Activated T-cell treated with anti-CD3 and anti-CD28 coated beads for 48 hours (primary cell): Measurements from ENCODE around the gene CHIC2.
"Not testable (repeated sequence)": the region's sequence is repeated elsewhere in the genome, so short reads cannot be mapped to it uniquely, and the experiment has no call there.

ENCODE experiments used
- DNase-seq: peaks from one replicate; pipeline ENCODE4 v3.0.0-alpha.2; 2020; ENCODE audit warnings: low read depth

CHIC2 gene

DNA sequence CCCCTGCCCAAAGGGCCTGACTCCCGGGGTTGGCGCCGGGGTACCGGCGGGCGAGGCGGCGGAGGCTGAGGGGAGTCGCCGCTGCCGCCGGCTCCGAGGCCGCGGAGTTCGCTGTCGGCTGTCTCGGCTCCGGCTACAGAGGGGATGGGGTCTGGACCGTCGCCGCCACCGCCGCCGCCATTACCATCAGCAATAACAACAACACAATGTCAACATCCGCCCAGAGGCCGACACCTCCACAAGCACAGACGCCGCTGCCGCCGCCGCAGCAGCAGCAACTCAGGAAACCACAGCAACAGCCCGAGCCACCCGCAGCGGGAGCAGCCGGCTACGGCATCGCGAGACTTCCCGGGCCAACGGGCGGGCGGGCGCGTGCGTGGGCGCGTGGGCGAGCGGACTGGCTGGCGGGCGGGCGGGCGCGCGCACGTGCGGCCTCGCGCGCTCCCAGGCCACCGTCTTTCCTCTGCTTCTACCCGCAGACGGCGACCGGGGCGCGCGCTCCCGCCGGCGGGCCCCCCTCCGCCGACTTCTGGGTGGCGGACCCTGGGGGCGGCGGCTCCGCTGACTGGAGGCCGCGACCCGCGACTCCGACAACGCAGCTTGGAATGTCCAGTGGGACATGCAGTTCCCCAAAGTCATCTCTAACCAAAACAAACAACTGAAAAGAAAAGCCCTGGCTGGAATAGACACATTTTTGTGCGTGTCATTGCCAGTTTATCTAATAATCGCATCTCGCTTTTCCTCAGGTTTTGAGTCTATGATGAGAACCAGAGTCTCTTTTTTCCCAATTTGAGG, at the start of gene CHIC2:
Gene CHIC2 (minus strand): TSS at position 289 of the 795 bp plus-strand sequence. CDS start 305 bp downstream, outside the sequence.
- peak; percentile 96 for DNase-seq

DNA sequence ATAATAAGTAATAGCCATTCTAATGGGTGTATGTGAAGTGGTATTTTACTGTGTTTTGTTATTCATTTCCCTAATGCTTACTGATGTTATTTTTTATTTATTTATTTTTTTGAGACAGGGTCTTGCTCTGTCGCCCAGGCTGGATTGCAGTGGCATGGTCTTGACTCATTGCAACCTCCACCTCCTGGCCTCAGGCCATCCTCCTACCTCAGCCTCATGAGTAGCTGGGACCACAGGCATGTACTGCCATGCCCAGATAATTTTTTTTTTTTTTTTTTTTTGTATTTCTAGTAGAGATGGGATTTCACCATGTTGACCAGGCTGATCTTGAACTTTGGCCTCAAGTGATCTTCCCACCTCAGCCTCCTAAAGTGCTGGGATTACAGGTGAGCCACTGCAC, 48.8 kb upstream of the CHIC2 start:
- not testable (repeated sequence) for DNase-seq

DNA sequence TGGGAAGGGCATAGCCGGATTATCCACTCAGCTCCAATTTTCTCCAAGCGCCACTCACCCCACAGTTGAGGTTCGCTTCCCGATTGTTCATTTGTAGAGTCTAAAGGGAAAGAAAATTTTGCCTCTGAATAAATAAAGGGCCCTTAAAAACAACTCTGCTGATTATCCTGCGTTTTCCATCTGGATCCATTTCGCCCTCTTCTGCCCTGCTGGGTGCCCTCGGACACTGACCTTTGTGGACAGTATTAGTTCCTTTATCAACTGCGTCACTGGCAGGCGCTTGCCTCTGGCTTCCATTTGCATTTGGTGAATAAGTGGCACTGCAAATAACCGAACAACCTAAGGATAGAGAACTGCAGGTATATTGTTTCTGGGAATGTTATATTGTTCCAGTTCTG, 45.6 kb upstream of the CHIC2 start:
- no peak for DNase-seq

DNA sequence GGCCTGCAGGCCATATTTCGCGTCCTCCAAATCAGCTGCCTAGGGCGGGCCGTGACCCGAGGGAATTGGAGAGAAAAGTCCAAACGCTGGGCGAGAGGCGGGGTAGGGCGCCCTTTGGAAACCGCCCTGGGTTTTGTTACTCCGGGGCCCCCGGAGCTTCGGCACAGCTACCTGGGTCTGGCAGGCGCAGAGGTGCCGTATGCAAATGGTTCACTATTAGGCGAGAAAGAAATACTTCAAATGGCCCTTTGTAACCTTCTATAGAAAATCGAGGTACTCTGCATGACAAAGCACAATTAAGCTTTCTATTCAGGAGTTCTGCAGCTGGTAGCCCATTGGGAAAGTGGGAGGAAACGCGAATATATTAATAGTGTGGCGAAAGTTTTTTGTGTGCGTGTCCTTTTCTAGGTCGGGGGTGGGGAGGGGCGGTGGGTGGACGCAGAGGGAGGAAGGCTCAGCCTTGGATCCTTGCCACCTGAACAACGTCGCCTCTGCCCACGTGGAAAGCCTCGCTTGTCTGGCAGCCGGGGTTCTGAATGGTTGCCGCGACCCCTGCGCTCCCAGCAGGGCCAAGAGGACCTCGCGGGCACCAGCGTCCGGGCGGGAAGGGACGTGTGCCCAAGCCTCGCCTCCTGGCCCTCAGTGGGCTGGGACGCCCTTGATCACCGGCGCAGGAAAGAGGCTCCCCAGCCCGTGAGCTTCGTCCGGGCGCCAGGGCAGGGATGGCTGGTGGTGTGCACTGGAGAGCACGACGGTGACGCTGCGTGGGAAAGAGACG, 45.0 kb upstream of the CHIC2 start:
- no peak for DNase-seq

DNA sequence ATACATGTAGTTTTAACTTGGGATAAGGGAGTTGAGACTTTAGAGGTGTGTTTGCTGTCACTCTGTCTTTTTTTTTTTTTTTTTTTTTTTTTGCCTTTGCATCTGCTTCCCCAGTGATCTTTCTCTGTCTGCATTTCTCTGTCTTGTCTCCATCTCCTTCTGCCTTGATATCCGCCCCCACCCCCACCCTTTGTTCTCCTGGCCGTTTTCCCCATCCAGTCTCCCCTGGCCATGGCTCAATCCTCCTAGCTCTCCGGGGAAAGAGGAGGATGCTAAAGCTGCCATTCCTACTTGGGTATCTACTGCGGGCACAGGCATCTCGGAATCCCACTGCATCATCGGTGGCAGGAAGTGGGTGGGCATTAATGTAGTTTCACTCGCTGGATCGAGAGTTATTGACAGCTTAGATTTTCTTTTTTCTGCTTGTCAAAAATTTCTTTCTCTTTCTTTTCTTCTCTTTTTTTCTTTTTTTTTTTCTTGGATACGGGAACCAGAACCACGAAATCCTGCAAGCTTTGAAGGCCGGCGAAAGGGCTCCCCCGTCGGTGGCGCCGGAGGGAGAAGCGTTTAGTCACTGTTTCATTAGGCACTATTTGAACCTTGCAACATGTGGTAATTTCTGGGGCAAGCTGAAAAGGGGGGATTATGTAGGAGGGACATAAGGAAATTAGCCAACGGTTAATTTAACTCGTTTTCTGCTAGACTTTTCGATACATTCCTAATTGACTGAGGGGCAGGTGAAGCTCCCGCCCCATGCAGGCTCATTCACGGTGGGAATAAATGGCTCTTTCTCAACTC, 43.7 kb upstream of the CHIC2 start:
- DNase-seq: no peak

DNA sequence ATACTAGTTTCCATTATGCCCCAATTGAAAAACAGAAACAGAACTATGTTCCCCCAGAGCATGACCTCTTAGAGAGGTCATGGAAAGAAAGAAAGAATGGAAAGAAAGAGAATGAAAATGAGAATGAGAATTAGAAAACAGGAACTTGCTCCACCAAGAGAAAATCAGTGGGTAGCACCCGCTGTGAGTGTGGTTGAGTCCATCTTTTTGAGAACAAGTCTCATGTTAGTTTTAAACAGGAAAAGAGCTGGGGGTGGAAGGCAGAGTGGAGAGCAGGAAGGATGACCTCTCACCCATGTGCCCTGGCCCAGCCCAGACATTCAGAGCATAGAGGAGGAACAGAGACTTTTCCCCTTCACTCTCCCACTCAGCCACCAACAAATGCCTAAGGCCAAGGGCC, 40.5 kb upstream of the CHIC2 start:
- DNase-seq: no peak

DNA sequence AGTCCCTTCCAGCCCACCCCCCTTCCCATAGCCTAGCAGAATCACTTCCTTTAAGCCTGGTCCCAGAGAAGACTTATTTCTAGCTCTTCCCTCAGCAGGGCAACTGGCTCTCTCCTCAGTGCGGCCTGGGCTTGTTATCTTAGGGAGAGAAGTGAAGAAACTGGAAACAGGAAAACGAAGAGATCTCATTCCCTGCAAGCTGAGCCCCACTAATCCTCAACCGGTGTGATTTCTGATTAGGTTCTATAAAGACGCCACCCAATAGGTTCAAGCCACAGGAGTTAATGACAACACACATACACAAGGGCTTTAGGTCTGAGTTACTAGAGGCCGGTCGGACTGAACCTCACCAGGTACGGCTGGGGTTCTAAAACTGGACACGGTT, 38.8 kb upstream of the CHIC2 start:
- no peak for DNase-seq

DNA sequence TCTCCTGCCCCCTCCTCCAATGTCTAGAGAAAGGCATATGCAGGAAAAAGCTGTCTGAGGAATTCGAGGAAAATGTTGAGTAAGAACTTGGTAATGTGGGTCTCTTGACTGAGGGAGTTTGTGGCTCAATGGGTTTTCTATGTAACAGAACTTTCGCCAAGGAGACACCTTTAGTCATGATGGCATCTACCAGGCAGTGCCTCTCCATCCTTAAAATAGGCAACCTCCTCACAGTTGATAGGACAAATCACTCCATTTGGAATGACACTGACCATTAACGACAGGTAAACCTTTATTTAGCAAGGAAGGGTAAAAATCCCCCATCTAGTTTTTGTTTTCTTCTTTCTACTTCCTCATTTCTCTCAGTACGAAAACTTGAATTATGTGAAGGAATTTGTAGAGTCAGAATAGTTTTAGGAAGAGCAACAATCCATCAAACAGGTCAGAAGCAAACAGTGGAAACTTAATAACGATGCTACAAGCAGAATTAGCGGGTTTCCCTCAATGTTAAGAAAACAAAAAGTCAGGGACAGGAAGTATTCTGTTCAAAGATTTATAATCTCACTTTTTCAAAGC, 38.2 kb upstream of the CHIC2 start:
- no peak for DNase-seq

DNA sequence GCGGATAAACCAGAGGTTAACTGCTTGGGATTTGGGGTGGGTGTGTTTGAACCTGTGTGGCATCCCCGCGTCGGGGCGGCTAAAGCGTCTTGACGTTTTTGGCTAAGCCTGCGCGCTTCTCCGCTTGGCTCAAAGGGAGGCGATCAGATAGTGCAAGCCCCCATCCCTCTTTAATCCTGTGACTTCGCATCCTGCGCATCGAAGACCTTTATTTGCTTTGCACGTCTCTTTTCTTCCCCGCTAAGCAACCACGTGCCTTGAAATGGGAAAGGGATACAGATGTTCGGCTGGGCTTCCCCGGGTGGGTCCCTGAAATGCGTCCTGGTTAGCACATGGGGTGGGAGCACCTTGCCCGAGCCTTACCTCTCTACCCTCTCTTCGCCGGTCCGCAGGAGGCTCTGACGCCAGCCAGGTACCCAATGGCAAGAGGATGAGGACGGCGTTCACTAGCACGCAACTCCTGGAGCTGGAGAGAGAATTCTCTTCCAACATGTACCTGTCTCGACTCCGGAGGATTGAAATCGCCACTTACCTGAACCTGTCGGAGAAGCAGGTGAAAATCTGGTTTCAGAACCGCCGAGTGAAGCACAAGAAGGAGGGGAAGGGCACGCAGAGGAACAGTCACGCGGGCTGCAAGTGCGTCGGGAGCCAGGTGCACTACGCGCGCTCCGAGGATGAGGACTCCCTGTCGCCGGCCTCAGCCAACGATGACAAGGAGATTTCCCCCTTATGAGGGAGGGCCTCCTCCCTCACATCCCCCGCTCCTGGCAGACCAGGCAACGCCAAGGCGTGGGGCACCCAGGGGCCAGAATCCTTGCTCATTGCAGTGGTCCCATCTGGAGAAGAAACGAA, 37.0 kb upstream of the CHIC2 start:
- no peak for DNase-seq

DNA sequence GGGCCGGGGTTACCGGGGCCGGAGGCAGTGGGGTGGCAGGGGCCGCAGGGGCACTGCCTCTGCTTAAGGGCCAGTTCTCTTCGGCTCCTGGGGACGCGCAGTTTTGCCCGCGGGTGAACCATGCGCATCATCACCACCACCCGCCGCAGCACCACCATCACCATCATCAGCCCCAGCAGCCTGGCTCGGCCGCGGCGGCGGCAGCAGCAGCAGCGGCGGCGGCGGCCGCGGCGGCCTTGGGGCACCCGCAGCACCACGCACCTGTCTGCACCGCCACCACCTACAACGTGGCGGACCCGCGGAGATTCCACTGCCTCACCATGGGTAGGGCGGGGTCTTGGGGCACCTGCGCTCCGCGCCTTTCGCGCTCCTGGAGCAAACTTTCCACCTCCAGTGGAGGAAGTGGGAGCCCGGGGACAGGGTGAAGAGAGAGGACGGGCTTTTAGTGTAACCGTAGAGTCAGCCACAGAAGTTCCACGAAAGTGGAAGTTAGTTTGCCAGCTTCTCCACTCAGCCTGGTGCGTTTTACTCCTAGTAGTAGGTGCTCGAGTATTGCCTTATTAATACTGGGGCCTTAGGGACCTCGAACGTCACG, 36.3 kb upstream of the CHIC2 start:
- DNase-seq: no peak

DNA sequence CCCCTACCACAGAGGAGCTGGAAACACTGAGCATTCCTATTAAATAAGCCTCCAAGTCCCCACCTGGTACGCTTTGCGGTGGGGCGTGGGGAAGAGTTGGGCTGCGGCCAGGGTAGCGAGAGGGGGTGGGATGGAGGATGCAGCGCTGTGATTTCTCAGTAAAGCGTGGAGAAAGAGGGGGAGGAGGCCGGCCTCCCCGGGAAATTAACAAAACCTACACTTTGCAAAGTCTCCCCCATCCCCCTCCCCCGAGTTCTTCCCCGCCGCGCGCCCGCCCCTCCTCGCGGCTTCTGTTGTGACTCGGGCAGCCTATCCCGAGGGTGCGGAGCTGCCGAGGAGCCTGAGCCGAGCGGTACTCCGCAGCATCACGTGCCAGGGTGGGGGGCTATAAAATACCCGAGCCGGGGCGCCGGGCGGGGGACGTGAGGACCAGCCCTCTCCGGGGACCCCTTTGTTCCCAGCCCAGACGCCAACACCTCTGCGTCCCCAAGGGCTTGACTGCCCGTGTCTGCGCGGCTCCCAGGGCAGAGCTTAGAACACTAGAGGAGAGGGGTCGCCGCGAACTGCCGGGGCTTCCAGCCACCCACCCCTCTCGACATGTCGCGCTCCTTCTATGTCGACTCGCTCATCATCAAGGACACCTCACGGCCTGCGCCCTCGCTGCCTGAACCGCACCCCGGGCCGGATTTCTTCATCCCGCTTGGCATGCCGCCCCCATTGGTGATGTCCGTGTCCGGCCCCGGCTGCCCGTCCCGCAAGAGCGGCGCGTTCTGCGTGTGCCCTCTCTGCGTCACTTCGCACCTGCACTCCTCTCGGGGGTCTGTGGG, 35.6 kb upstream of the CHIC2 start, which contains the start of gene GSX2:
Gene GSX2 (plus strand): TSS at position 416 of the 827 bp plus-strand sequence. CDS start 182 bp downstream, at position 598.
- no peak for DNase-seq

DNA sequence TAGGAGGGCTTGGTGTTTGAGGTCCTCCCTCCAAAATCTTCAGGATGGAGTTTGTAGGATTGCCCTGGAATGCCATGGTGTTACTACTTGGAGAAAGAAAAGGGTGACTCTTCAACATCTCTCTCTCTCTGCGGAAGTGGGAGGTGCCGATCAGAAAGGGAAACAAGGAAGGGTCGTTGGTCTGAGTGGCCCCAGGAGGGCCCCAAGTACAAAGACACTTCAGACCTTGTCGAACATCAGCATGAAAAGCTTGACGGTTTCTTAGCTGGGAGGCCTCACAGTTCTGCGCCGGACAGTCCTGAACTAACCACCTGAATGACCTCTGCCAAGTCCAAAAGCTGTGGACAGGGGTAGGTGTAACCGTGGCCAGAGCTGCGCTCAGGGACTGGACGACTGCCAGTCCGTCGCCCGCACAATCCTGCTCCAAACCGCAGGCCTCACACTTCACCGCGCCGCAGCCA, 34.9 kb upstream of the CHIC2 start:
- DNase-seq: no peak

DNA sequence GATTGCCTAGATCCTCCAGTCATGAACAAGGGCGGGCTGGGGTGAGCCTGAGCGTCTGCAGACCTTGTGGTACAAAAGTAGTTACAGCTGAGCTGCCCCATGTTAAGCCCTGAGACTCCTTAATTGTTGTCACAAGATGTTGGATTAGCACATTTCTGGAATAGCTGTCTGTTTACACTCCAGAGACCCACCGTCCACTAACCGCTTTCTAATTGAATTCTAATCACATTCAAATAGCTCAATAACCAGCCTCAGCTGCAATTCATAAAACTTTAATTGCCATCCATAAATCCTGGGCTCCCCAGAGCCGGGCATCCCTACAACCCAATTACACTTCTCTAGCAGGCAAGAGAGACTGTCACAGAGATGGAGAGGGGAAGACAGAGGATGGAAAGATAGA, 34.0 kb upstream of the CHIC2 start:
- no peak for DNase-seq

DNA sequence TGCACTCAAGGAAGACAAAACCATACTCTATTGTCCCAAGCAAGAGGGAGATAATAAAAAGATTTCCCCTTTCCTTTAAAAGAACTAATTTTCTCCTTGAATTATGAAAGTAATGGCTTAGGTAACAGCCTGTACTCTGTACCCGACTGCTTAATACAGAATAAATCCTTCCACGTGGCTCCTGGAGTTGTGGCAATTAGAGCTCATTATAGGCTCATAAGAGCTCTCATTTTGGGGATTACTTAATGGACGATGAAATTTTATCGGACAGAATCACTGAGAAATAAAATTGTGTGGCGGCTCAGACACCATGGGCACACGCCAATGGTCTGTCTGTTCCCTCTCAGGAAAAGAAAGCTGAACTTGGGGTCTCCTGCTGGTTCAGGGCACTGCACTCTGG, 32.7 kb upstream of the CHIC2 start:
- DNase-seq: no peak

DNA sequence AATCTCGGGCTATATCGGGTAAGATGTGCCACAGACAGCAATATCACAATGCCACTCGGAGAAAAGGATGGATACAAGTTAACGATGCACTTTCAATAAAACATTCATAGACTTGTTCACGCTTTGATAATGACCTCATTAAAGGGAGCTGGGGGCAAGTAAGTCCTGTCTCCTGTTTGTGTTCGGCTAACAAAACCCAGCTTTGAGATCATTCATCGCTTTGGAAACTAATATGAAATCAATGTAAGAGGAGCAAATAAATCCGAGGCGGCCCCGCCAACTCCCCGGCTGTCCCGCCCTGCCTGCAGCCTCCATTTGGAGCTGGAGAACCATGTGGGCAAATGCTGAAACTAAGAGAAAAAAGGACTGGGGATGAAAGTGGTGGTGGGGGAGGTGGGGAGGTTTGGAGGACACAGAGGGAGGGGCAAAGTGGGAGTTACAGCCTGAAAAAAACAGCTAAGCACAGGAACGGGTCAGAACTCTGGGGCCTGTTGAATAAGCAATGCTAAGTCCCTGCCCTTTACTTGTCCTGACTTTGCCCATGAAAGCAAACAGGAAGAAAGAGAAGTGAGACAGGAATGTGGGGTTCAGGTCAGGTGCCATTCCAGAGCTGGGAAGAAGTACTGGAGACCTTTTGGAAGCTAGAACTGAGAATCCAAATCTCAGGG, 32.0 kb upstream of the CHIC2 start:
- no peak for DNase-seq

DNA sequence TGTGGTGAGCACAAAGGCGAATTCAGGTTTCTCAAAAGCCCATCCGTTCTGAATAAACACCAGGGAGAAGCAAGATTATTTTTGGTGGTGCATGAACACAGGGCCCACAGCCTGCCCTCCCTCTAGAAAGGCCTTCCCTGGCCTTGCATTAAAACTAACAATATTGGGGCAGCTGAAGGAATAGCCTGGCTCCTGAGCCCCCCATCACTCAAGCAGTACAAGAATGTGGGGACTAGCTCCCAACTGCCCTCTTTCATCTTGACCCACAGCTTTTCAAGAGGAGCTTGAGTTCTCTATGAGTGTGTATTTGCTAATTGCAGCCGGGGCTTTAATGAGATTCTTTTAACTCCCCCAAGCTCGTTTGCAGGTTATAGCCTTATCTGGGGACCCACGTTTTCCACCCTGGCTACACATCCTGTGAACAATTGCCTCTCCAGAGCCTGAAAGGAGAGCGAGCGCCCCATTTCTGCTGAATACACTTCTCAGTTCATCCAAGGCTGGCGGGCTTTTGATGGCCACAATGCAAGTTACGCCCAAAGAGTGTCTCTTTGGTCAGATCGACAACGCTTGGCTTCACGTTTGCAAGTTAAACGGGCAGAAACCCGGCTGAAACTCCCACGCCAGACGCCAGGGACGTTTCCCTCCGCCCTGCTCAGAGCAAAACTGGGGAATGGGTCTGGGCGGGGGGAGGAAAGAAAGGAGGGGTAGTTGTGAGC, 30.9 kb upstream of the CHIC2 start:
- DNase-seq: no peak

DNA sequence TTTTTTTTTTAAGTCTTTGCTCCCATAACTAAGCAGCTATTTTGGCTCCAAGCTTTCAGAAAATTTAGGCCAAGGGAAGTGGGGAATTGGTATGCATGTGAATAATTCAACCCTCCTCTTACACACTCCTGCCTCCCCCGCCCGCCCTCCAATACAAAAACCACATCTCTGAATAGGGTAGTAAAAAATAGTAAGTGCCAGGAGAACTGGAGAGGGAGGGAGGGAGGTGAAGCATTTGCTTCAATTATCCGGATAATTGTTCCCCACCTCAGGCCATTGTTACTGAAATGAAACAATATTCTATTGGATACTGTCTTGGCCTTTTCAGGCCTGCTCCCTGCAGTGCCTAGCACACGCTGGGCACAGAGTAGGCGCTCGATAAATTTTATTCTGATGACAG, 30.0 kb upstream of the CHIC2 start:
- DNase-seq: no peak
